Endothelial cell of umbilical vein (primary cell): Measurements from ENCODE around the gene RAB40C.

Source experiments
- EZH2 ChIP-seq: IDR thresholded peaks from 2 replicates; pipeline ENCODE4 v1.6.1; 2012; ENCODE audit warnings: borderline replicate concordance, low read depth, mild to moderate bottlenecking, moderate library complexity, low read length, inconsistent platforms; ENCODE audit not compliant: severe bottlenecking
- FOS ChIP-seq: IDR thresholded peaks from 2 replicates; pipeline ENCODE4 v1.6.1; 2011; ENCODE audit warnings: mild to moderate bottlenecking, low read length, moderate library complexity, borderline replicate concordance; ENCODE audit not compliant: insufficient read depth
- GATA2 ChIP-seq: IDR thresholded peaks from 2 replicates; pipeline ENCODE4 v1.7.0; 2011; ENCODE audit warnings: low read depth, mild to moderate bottlenecking, moderate library complexity, mixed read lengths, low read length; ENCODE audit not compliant: insufficient read length, insufficient read depth
- POLR2AphosphoS5 ChIP-seq: IDR thresholded peaks from 2 replicates; pipeline ENCODE4 v1.6.1; 2012; ENCODE audit warnings: low read depth, mild to moderate bottlenecking, control low read depth, low read length, moderate library complexity; ENCODE audit not compliant: insufficient read depth
- TF ChIP-seq, protein P1 (sequence below), 2 donors: IDR thresholded peaks; 1 replicate in 1 of 2; 2 replicates in 1 of 2; pipeline ENCODE4 v1.5.1; 2011; ENCODE audit warnings: low read length in 2 of 2, mild to moderate bottlenecking in 2 of 2, moderate library complexity in 2 of 2, control low read depth in 1 of 2, inconsistent platforms in 1 of 2, low read depth in 1 of 2; ENCODE audit not compliant: insufficient read depth in 1 of 2; ENCODE audit errors: extremely low read depth in 1 of 2

DNA sequence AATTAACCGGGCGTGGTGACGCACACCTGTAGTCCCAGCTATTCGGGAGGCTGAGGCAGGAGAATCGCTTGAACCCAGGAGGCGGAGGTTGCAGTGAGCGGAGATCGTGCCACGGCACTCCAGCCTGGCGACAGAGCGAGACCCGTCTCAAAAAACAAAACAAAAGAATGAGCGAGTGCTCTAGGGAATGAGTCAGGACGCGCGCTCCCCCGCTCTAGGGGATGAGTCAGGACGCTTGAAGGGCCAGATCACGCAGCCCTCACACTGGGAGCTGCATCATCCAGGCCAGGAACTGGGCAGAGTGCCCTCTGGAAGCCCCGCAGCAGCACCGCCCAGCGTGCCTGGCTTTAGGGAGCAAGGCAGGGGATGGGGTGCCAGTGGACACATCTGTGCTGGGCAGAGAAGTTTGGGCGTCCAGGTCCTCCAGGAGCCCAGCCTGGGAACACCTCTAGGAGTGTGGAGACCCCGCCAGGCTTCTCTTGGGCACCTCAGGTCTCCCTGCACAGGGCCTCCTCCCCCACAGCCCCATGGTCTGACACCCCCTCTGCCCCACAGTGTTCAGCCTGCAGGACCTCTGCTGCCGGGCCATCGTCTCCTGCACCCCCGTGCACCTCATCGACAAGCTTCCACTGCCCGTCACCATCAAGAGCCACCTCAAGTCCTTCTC is 37.1 kb downstream of the RAB40C start:
- TF ChIP-seq, protein P1, sequence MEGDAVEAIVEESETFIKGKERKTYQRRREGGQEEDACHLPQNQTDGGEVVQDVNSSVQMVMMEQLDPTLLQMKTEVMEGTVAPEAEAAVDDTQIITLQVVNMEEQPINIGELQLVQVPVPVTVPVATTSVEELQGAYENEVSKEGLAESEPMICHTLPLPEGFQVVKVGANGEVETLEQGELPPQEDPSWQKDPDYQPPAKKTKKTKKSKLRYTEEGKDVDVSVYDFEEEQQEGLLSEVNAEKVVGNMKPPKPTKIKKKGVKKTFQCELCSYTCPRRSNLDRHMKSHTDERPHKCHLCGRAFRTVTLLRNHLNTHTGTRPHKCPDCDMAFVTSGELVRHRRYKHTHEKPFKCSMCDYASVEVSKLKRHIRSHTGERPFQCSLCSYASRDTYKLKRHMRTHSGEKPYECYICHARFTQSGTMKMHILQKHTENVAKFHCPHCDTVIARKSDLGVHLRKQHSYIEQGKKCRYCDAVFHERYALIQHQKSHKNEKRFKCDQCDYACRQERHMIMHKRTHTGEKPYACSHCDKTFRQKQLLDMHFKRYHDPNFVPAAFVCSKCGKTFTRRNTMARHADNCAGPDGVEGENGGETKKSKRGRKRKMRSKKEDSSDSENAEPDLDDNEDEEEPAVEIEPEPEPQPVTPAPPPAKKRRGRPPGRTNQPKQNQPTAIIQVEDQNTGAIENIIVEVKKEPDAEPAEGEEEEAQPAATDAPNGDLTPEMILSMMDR (IDR thresholded peaks at IDR 0.05; ENCODE audit: extremely low read depth in 1 of 2, insufficient read depth in 1 of 2, low read depth in 1 of 2, low read length in 2 of 2), result no peak
- TF ChIP-seq POLR2AphosphoS5, result peak; percentile 70
- TF ChIP-seq GATA2, result no peak
- TF ChIP-seq FOS, result peak; percentile 76
- TF ChIP-seq EZH2, result no peak
